Measurements from ENCODE around the gene ZCCHC17.

The ZCCHC17 gene, protein sequence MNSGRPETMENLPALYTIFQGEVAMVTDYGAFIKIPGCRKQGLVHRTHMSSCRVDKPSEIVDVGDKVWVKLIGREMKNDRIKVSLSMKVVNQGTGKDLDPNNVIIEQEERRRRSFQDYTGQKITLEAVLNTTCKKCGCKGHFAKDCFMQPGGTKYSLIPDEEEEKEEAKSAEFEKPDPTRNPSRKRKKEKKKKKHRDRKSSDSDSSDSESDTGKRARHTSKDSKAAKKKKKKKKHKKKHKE

DNA sequence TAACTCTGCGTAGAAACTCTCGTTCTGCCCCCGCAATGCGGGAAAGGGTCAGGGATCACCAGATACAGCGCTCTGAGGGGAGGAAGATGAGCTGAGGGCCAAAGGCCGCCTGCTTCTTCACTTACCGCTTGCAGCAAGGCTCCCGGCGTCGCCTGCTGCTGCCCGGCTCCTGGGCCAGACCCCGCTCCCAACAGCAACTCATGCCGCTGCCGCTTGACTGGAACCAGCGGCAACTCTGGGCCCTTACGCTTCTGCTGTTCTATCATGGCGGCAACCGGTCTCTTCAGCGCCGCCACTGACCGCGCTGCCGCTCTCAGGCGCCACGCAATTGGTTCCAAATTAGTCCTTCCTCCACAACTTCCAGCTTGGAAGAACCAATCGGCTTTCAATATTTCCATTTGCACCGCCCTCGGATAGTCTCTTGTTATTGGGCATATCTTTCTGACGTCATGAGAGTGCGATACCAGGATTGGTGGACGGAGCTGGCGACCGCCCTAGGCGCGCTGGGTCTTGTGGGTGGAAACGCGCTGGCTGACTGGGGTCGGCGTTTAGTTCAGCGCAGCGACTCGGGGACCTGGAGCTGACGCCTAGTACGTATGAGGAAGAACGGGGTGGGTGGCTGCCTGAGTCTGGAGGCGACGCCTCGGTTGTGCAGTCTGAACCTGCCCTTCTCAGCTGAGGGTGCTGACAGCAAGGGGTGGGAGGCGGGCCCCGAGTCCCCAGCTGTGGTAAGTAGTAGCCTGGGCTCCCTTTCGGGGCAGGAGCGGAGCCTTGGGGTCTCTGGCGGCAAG, at the start of gene ZCCHC17, which contains the start of gene SNRNP40:
ZCCHC17 (plus strand) TSS at position 547 of the 791 bp plus-strand sequence. CDS start 13,067 bp downstream, outside the sequence.
SNRNP40 (minus strand) TSS at position 303 of the 791 bp plus-strand sequence; CDS start at position 266, 37 bp downstream.
- TF ChIP-seq, protein P1, sequence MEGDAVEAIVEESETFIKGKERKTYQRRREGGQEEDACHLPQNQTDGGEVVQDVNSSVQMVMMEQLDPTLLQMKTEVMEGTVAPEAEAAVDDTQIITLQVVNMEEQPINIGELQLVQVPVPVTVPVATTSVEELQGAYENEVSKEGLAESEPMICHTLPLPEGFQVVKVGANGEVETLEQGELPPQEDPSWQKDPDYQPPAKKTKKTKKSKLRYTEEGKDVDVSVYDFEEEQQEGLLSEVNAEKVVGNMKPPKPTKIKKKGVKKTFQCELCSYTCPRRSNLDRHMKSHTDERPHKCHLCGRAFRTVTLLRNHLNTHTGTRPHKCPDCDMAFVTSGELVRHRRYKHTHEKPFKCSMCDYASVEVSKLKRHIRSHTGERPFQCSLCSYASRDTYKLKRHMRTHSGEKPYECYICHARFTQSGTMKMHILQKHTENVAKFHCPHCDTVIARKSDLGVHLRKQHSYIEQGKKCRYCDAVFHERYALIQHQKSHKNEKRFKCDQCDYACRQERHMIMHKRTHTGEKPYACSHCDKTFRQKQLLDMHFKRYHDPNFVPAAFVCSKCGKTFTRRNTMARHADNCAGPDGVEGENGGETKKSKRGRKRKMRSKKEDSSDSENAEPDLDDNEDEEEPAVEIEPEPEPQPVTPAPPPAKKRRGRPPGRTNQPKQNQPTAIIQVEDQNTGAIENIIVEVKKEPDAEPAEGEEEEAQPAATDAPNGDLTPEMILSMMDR (conservative IDR thresholded peaks at IDR 0.05; ENCODE audit: low read depth, low read length), result peak; percentile 25
- H3K4me3 ChIP-seq (ENCODE audit: low read length), result peak within 1 kb of the TSS; percentile 100
- peak; percentile 97 for DNase-seq (ENCODE audit: low read depth)

DNA sequence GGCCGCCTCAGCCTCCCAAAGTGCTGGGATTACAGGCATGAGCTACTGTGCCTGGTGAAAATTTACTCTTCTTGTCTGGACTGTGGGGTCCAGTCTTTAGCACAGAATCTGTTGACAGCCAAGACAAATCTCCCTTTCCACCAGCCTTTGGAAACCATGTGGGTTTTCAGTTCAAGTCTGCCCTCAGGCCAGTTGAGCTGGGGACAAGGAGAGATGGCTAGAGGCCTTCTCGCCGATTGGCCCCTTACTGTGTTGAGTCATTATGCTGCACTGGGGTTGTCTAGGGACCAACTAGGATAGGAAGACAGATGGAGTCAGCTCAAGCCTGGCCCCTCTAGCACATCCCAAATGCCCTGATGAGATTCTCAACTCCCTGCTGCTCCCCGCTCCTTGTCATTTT, 48.6 kb upstream of the ZCCHC17 start:
- no peak for DNase-seq (ENCODE audit: low read depth)
- TF ChIP-seq, protein P1 (conservative IDR thresholded peaks at IDR 0.05; ENCODE audit: low read depth, low read length), result no peak
- H3K4me3 ChIP-seq (ENCODE audit: low read length), result no peak overlapping the region

DNA sequence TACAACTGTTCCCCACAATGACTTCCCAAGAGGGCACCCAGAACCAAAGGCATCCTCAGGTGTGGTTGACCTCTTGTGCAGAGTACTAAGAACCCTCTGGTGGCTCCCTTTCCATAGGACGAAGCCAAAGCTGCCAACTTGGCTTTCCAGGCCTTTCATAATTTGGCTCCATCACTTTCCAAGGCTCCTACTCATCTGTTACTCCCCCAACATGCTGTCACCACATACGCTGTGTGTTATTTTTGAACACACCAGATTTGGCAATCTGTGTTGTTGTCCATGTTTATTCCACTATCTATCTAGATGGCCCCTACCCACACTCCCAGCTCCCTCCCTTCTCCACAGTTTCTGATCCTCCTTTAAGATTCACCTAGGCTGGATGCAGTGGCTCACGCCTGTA, 47.0 kb upstream of the ZCCHC17 start:
- DNase-seq (ENCODE audit: low read depth), result no peak
- TF ChIP-seq, protein P1 (conservative IDR thresholded peaks at IDR 0.05; ENCODE audit: low read depth, low read length), result no peak
- H3K4me3 ChIP-seq (ENCODE audit: low read length), result no peak overlapping the region

DNA sequence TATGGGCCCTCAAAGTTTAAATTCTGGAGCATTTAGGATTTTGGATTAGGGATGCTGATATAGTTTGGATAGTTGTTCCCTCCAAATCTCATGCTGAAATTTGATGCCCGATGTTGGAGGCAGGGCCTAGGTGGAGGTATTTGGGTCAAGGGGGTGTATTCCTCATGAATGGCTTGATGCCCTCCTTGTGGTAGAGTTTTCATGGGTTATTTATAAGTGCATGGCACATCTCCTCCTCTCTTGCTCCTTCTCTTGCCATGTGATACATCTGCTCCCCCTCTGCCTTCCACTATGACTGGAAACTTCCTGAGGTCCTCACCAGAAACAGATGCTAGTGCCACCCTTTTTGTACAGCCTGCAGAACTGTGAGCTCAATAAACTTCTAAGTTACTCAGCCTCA, 39.6 kb upstream of the ZCCHC17 start:
- TF ChIP-seq, protein P1 (conservative IDR thresholded peaks at IDR 0.05; ENCODE audit: low read depth, low read length), result no peak
- no peak for DNase-seq (ENCODE audit: low read depth)

DNA sequence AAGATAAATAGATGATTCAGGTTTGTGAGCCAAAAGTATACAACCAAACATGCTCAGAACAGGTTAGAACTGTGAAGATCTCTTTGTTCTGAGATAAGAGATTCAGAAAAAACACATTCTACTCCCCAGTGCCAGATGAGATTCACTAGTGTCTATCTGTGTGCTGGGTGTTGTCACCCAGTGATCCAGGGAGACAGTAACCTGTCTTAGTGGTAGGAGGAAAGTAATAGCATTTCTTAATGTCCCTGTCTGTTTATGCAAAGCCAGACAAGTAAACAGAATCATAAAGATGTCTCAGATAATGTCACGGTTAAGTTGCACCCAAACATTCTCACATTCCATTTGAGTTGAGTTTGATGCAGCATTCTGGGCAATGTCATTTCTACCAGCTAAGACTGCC, 38.3 kb upstream of the ZCCHC17 start:
- no peak for DNase-seq (ENCODE audit: low read depth)
- H3K4me3 ChIP-seq (ENCODE audit: low read length), result no peak overlapping the region
- TF ChIP-seq, protein P1 (conservative IDR thresholded peaks at IDR 0.05; ENCODE audit: low read depth, low read length), result no peak

More for the DNA sequence above, 39.6 kb upstream of the ZCCHC17 start:
- no peak overlapping the region for H3K4me3 ChIP-seq (ENCODE audit: low read length)

DNA sequence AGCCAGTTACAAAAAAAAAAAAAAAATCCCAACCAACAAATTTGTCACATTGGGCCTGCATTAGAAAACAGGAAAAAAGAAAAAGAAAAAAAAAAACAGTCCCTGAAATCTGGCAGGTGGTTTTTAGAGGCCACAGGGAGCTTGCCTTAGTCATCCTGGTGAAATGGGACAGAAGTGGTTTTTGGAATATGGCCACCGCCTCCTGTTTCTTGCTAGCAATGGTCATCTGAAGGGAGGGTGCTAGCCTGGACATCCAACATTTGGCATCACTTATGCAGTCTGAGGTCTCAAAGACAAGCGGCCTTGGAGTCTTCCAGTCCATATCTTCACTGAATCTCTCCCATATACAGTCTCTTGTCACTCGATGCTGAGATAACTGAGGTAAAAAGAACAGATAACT, 37.1 kb upstream of the ZCCHC17 start:
- no peak for DNase-seq (ENCODE audit: low read depth)
- no peak overlapping the region for H3K4me3 ChIP-seq (ENCODE audit: low read length)
- TF ChIP-seq, protein P1 (conservative IDR thresholded peaks at IDR 0.05; ENCODE audit: low read depth, low read length), result no peak

Data from retinal pigment epithelial cell (primary cell).